GM12878 (cell line): ENCODE data around the gene CASS4. TPM values are rescaled to one million over a fixed set of nuclear protein-coding genes. Genes with fewer than 3 reads are reported as not detected.
"Not testable (repeated sequence)": the region's sequence is repeated elsewhere in the genome, so short reads cannot be mapped to it uniquely, and the experiment has no call there.

ENCODE experiments used
- ATAC-seq: fragments of 200-7000 bp; cut with Tn5 transposase; 3 replicates; pipeline ENCODE4 v1.9.1; 2020; ENCODE audit warnings: mild to moderate bottlenecking, moderate library complexity
- BruUV-seq: library from RNA; stranded (reverse); fragments of 400-500 nt; replicated peaks from 2 replicates; lab custom pipeline; 2021; lab: Mats Ljungman, UMichigan
- CTCF ChIA-PET: fragments of 300-600 bp; sonication (Branson Sonifier 250); formaldehyde crosslinking; extraction: SDS; loops from one replicate; lab custom pipeline; 2021; ENCODE audit warnings: inconsistent platforms; lab: Yijun Ruan, JAX
- POLR2A ChIA-PET: fragments of 350-600 bp; formaldehyde crosslinking; extraction: SDS; loops from one replicate; lab custom pipeline; 2021; ENCODE audit warnings: inconsistent platforms; lab: Charles Lee
- RAD21 ChIA-PET: fragments of 300-600 bp; sonication (Branson Sonifier 250); formaldehyde crosslinking; loops from one replicate; lab custom pipeline; 2023; ENCODE audit warnings: antibody characterized with exemption; ENCODE audit not compliant: unreplicated experiment; lab: Charles Lee
- SMC1A ChIA-PET: fragments of 300-600 bp; sonication (Branson Sonifier 250); formaldehyde crosslinking; loops from one replicate; lab custom pipeline; 2023; ENCODE audit not compliant: unreplicated experiment, uncharacterized antibody; lab: Charles Lee
- DNase-seq: peaks from one replicate; pipeline ENCODE4 v3.0.0-alpha.2; 2011; ENCODE audit warnings: low read depth, low spot score
- FAIRE-seq: peaks from 3 replicates; lab custom pipeline; 2011; peaks lifted over from hg19 to GRCh38; lab: Jason Lieb, UNC
- H2AFZ ChIP-seq: 2 replicates; pipeline ENCODE4 v1.6.0; 2011; ENCODE audit warnings: low read depth, low read length, control low read depth; ENCODE audit not compliant: control insufficient read depth
- H3K27ac ChIP-seq: 2 replicates; pipeline ENCODE4 v1.5.1; 2011; ENCODE audit warnings: control low read depth; ENCODE audit not compliant: control insufficient read depth, insufficient read depth
- H3K27me3 ChIP-seq, 2 experiments: replicated peaks in 1 of 2; 2 replicates each; pipeline versions ENCODE4 v1.6.0 to v1.6.1; 2011; ENCODE audit warnings: low read length in 1 of 2; ENCODE audit not compliant: control insufficient read depth in 2 of 2, insufficient read depth in 2 of 2
- H3K36me3 ChIP-seq, 2 experiments: 2 replicates each; pipeline ENCODE4 v1.5.1; 2011; ENCODE audit warnings: low read length in 1 of 2; ENCODE audit not compliant: control insufficient read depth in 2 of 2, insufficient read depth in 2 of 2
- H3K4me1 ChIP-seq: 2 replicates; pipeline ENCODE4 v1.6.1; 2011; ENCODE audit warnings: mild to moderate bottlenecking, low read length, moderate library complexity, mixed read lengths; ENCODE audit not compliant: control insufficient read depth, insufficient read depth
- H3K4me2 ChIP-seq: 2 replicates; pipeline ENCODE4 v1.6.0; 2011; ENCODE audit warnings: control low read depth; ENCODE audit not compliant: control insufficient read depth, insufficient read depth
- H3K4me3 ChIP-seq: fragments of 200-600 bp; sonication (generic); 2 replicates; pipeline ENCODE4 v1.5.1; 2016
- H3K79me2 ChIP-seq: 2 replicates; pipeline ENCODE4 v1.6.0; 2011; ENCODE audit warnings: low read length; ENCODE audit not compliant: control insufficient read depth, insufficient read depth
- H3K9ac ChIP-seq: 2 replicates; pipeline ENCODE4 v1.8.0; 2011; ENCODE audit warnings: low read length, control low read depth, mixed read lengths; ENCODE audit not compliant: control insufficient read depth, insufficient read depth
- H3K9me3 ChIP-seq: replicated peaks from 3 replicates; pipeline ENCODE4 v1.5.1; 2011; ENCODE audit warnings: mild to moderate bottlenecking, low read length; ENCODE audit not compliant: control insufficient read depth, insufficient read depth
- H4K20me1 ChIP-seq: 2 replicates; pipeline ENCODE4 v1.6.0; 2011; ENCODE audit not compliant: control insufficient read depth, insufficient read depth
- ATF2 ChIP-seq: IDR thresholded peaks from 2 replicates; pipeline ENCODE4 v1.6.1; 2012; ENCODE audit warnings: low read length, inconsistent platforms
- EGR1 ChIP-seq, 2 experiments: IDR thresholded peaks; 1 replicate in 1 of 2; 2 replicates in 1 of 2; pipeline ENCODE4 v1.6.1; 2011 to 2012; ENCODE audit warnings: low read depth in 2 of 2, low read length in 2 of 2, borderline replicate concordance in 1 of 2, mild to moderate bottlenecking in 1 of 2, moderate library complexity in 1 of 2
- JUNB ChIP-seq: IDR thresholded peaks from 2 replicates; pipeline ENCODE4 v1.6.1; 2016; ENCODE audit warnings: antibody characterized with exemption, mild to moderate bottlenecking
- MEF2A ChIP-seq: IDR thresholded peaks from 2 replicates; pipeline ENCODE4 v1.6.1; 2011; ENCODE audit warnings: low read depth, mild to moderate bottlenecking, low read length, moderate library complexity; ENCODE audit not compliant: insufficient read depth
- NFIC ChIP-seq: IDR thresholded peaks from 2 replicates; pipeline ENCODE4 v1.6.1; 2012; ENCODE audit warnings: low read depth, mild to moderate bottlenecking, inconsistent platforms, low read length, moderate library complexity
- PAX5 ChIP-seq: IDR thresholded peaks from 2 replicates; pipeline ENCODE4 v1.6.1; 2011; ENCODE audit warnings: low read depth, low read length, borderline replicate concordance
- PML ChIP-seq: IDR thresholded peaks from 2 replicates; pipeline ENCODE4 v1.6.1; 2012; ENCODE audit warnings: low read length, inconsistent platforms
- SMAD1 ChIP-seq: fragments of 450-650 bp; IDR thresholded peaks from 2 replicates; pipeline ENCODE4 v1.6.1; 2018; ENCODE audit warnings: mild to moderate bottlenecking, low read depth; ENCODE audit not compliant: partially characterized antibody
- TCF12 ChIP-seq: IDR thresholded peaks from 2 replicates; pipeline ENCODE4 v1.6.1; 2011; ENCODE audit warnings: low read depth, mild to moderate bottlenecking, low read length
- WGBS: methylation state at CpG from one replicate; pipeline ENCODE4 v1.1.6; 2016; ENCODE audit warnings: low lambda C conversion rate; ENCODE audit not compliant: insufficient replicate concordance, insufficient coverage; ENCODE audit errors: missing lambda C conversion rate; 5-methylcytosine and 5-hydroxymethylcytosine counted together
- in situ Hi-C: fragments of 300-500 bp; cut with MboI; formaldehyde crosslinking; loops from 9 replicates; pipeline ENCODE4 v1.14.3; 2018; ENCODE audit warnings: mixed read lengths
- intact Hi-C: fragments of 100-400 bp; cut with micrococcal nuclease; formaldehyde crosslinking; loops from one replicate; pipeline ENCODE4 v1.14.2; 2022; ENCODE audit not compliant: unreplicated experiment
- polyA plus RNA-seq, 11 experiments: library from polyadenylated mRNA; depleted of rRNA in 4 of 11; unstranded in 6 of 11; stranded (reverse) in 5 of 11; fragments of >200 nt; fragmentation: Nextera tagmentation in 4 of 11; fragmentation: Illumina TruSeq in 1 of 11; extraction: Ambion mirVana in 4 of 11; extraction: Trizol in 1 of 11; gene quantifications; 1 replicate in 1 of 11; 2 replicates in 10 of 11; pipeline versions ENCODE4 v1.2.1 to v1.2.3, GENCODE V29; 2011 to 2016; ENCODE audit warnings: inconsistent platforms in 2 of 11, missing spikeins in 2 of 11, low read depth in 1 of 11
- total RNA-seq, 4 experiments: library from RNA; depleted of rRNA in 3 of 4; stranded (reverse); fragments of >200 nt in 3 of 4; fragmentation: Illumina TruSeq in 1 of 4; extraction: Trizol in 1 of 4; gene quantifications; 2 replicates each; pipeline versions ENCODE4 v1.2.1 to v1.2.3, GENCODE V29; 2013 to 2021
- TF ChIP-seq, protein P1 (sequence below): fragments of 450-650 bp; formaldehyde crosslinking; IDR thresholded peaks from 2 replicates; pipeline ENCODE4 v1.4.0; 2020; ENCODE audit warnings: mild to moderate bottlenecking, moderate library complexity

CASS4 gene
- total and polyA plus RNA-seq, 10 of the 15 experiments (the other 5 are each of a cell fraction or from before 2014, with no cell fraction given) = 0.04 to 0.24 (median 0.11) TPM; not detected in 1

DNA sequence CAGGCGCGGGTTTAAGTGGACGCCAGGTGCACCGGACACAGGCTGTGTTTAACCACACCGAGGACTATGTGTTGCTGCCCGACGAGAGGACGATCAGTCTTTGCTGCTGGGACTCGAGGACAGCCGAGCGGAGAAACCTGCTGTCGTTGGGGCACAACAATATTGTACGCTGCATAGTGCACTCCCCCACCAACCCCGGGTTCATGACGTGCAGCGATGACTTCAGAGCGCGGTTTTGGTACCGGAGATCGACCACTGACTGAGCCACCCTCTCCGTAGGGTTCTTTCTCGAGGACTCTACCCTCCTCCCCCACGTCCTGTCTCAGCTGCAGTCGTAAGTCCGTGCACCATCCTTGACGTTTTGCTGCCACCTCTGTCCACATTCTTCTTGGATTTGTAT is 8.6 kb upstream of the CASS4 start:
- FAIRE-seq = no peak
- ATAC-seq = no peak
- no peaks in the 10 kb centered on the region for H4K20me1 ChIP-seq
- H3K79me2 ChIP-seq = peaks cover 2% of the 10 kb centered on the region
- no peak for DNase-seq
- ChIA-PET RAD21 (no interaction called here), POLR2A (no interaction called here), SMC1A (no interaction called here), CTCF (no interaction called here)
- H3K36me3 ChIP-seq = peaks cover 9 to 47% of the 10 kb centered on the region in 2 experiments
- H3K4me3 ChIP-seq = no peak overlapping the region
- no peak overlapping the region for H3K27ac ChIP-seq
- 98% methylated on average over 26 of the region's 26 CpGs for WGBS
- TF ChIP-seq, protein P1, sequence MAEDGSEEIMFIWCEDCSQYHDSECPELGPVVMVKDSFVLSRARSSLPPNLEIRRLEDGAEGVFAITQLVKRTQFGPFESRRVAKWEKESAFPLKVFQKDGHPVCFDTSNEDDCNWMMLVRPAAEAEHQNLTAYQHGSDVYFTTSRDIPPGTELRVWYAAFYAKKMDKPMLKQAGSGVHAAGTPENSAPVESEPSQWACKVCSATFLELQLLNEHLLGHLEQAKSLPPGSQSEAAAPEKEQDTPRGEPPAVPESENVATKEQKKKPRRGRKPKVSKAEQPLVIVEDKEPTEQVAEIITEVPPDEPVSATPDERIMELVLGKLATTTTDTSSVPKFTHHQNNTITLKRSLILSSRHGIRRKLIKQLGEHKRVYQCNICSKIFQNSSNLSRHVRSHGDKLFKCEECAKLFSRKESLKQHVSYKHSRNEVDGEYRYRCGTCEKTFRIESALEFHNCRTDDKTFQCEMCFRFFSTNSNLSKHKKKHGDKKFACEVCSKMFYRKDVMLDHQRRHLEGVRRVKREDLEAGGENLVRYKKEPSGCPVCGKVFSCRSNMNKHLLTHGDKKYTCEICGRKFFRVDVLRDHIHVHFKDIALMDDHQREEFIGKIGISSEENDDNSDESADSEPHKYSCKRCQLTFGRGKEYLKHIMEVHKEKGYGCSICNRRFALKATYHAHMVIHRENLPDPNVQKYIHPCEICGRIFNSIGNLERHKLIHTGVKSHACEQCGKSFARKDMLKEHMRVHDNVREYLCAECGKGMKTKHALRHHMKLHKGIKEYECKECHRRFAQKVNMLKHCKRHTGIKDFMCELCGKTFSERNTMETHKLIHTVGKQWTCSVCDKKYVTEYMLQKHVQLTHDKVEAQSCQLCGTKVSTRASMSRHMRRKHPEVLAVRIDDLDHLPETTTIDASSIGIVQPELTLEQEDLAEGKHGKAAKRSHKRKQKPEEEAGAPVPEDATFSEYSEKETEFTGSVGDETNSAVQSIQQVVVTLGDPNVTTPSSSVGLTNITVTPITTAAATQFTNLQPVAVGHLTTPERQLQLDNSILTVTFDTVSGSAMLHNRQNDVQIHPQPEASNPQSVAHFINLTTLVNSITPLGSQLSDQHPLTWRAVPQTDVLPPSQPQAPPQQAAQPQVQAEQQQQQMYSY = no peak
- TF ChIP-seq EGR1 (IDR thresholded peaks at IDR 0.05; ENCODE audit: borderline replicate concordance in 1 of 2, low read depth in 2 of 2, low read length in 2 of 2) (no peak), NFIC (no peak), PAX5 (no peak), JUNB (no peak), MEF2A (no peak), ATF2 (no peak), SMAD1 (no peak), PML (no peak), TCF12 (no peak)
- H3K9me3 ChIP-seq = no peaks in the 10 kb centered on the region
- H2AFZ ChIP-seq = no peak overlapping the region
- H3K4me2 ChIP-seq = no peak overlapping the region
- intact Hi-C loops (no loop called here), in situ Hi-C loops (no loop called here)
- no peaks in the 10 kb centered on the region for H3K27me3 ChIP-seq
- no peaks in the 10 kb centered on the region for H3K4me1 ChIP-seq
- BruUV-seq = no TSS peak
- no peak overlapping the region for H3K9ac ChIP-seq

DNA sequence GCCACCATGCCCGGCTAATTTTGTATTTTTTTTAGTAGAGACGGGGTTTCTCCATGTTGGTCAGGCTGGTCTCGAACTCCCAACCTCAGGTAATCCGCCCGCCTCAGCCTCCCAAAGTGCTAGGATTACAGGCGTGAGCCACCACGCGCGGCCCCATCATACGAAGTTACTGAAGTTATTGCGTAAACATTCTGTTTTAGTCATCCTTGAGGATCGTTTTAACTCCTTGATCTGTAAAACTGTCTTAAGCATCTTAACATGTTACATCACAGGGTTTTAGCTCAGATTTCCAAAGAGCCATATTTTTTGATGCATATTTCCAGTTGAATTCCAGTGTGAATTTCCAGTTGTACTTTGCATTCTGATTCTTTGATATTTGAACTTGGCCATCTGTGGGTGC is 6.7 kb upstream of the CASS4 start:
- H2AFZ ChIP-seq, RAD21 ChIA-PET, H3K4me3 ChIP-seq, in situ Hi-C loops, DNase-seq, H3K27me3 ChIP-seq, H3K79me2 ChIP-seq, FAIRE-seq, intact Hi-C loops, H3K9me3 ChIP-seq, BruUV-seq, H3K4me1 ChIP-seq, H3K9ac ChIP-seq, H3K27ac ChIP-seq, POLR2A ChIA-PET, H3K4me2 ChIP-seq, ATAC-seq, H4K20me1 ChIP-seq: not testable (repeated sequence)
- peaks cover 7 to 40% of the 10 kb centered on the region in 2 experiments for H3K36me3 ChIP-seq
- WGBS = over 99% methylated on average over 12 of the region's 12 CpGs
- ChIA-PET CTCF (interaction anchor here (1.3 kb wide), 1 partner anchor 10 kb away, joined by 3 read pairs; no protein-coding TSS in a partner anchor), SMC1A (interaction anchor here (0.9 kb wide), 1 partner anchor 23 kb away, joined by 3 read pairs; no protein-coding TSS in a partner anchor)
